ENCODE results near the gene FLNA.
"Not testable (repeated sequence)": the region's sequence is repeated elsewhere in the genome, so short reads cannot be mapped to it uniquely, and the experiment has no call there.

DNA sequence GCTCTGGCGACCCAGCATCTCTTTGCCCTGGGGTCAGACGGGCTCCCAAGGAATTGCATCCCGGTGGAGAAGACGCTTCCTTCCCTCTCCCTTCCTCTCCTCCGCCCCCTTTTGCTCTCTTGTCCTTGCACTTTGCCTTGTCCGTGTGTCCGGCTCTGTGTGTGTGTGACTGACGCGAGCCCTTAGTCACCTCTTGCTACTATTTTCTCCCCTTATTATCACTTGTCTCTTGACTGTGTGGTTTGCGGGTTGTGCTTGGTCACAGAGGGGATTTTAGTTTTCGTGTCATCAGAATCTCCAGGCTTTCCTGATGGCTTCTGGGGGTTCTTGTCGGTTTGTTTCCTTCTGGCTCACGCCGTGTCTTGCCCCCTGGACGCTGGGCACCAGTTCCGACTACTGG, 31.4 kb downstream of the FLNA start:
- TF ChIP-seq EZH2 (IDR thresholded peaks at IDR 0.05; ENCODE audit: borderline replicate concordance, low read depth, low read length, poor library complexity, severe bottlenecking) = not testable (repeated sequence)
- TF ChIP-seq, protein P1, sequence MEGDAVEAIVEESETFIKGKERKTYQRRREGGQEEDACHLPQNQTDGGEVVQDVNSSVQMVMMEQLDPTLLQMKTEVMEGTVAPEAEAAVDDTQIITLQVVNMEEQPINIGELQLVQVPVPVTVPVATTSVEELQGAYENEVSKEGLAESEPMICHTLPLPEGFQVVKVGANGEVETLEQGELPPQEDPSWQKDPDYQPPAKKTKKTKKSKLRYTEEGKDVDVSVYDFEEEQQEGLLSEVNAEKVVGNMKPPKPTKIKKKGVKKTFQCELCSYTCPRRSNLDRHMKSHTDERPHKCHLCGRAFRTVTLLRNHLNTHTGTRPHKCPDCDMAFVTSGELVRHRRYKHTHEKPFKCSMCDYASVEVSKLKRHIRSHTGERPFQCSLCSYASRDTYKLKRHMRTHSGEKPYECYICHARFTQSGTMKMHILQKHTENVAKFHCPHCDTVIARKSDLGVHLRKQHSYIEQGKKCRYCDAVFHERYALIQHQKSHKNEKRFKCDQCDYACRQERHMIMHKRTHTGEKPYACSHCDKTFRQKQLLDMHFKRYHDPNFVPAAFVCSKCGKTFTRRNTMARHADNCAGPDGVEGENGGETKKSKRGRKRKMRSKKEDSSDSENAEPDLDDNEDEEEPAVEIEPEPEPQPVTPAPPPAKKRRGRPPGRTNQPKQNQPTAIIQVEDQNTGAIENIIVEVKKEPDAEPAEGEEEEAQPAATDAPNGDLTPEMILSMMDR (conservative IDR thresholded peaks at IDR 0.05; ENCODE audit: low read depth, low read length) = not testable (repeated sequence)

Measured in A673 (cell line).